Loucy (cell line): Measurements from ENCODE around the gene SPATA31E1.

ENCODE experiments used
- H2AFZ ChIP-seq: fragments of 200-600 bp; sonication (generic); 2 replicates; pipeline ENCODE4 v1.6.0; 2016; ENCODE audit warnings: antibody characterized with exemption, mild to moderate bottlenecking, low read length, moderate library complexity
- H3F3A ChIP-seq: fragments of 200-600 bp; 2 replicates; pipeline ENCODE4 v1.6.0; 2016; ENCODE audit warnings: antibody characterized with exemption, low read depth, mild to moderate bottlenecking
- H3K27me3 ChIP-seq: fragments of 200-600 bp; sonication (generic); 2 replicates; pipeline ENCODE4 v1.6.1; 2014; ENCODE audit warnings: low read length, mild to moderate bottlenecking; ENCODE audit not compliant: insufficient read depth, poor library complexity, severe bottlenecking
- H3K36me3 ChIP-seq: fragments of 200-600 bp; sonication (generic); 2 replicates; pipeline ENCODE4 v1.6.1; 2016; ENCODE audit warnings: low read length; ENCODE audit not compliant: insufficient read depth
- H3K4me1 ChIP-seq: fragments of 200-600 bp; sonication (generic); 2 replicates; pipeline ENCODE4 v1.5.1; 2014; ENCODE audit warnings: low read length, mild to moderate bottlenecking; ENCODE audit not compliant: insufficient read depth, poor library complexity, severe bottlenecking
- H3K4me2 ChIP-seq: fragments of 200-600 bp; sonication (generic); 2 replicates; pipeline ENCODE4 v1.6.0; 2014; ENCODE audit warnings: antibody characterized with exemption, low read length, low read depth, mild to moderate bottlenecking; ENCODE audit not compliant: poor library complexity, severe bottlenecking
- H3K4me3 ChIP-seq: fragments of 200-600 bp; sonication (generic); 2 replicates; pipeline ENCODE4 v1.5.1; 2014; ENCODE audit warnings: low read length, mild to moderate bottlenecking, mixed read lengths; ENCODE audit not compliant: poor library complexity, severe bottlenecking
- H3K79me2 ChIP-seq: fragments of 200-600 bp; sonication (generic); 2 replicates; pipeline ENCODE4 v1.6.1; 2014; ENCODE audit warnings: low read length; ENCODE audit not compliant: insufficient read depth
- H3K9ac ChIP-seq: fragments of 200-600 bp; sonication (generic); 2 replicates; pipeline ENCODE4 v1.6.0; 2014; ENCODE audit warnings: mild to moderate bottlenecking, low read depth, low read length, moderate library complexity; ENCODE audit not compliant: poor library complexity, severe bottlenecking
- H3K9me2 ChIP-seq: fragments of 200-600 bp; sonication (generic); replicated peaks from 2 replicates; pipeline ENCODE4 v1.6.1; 2016; ENCODE audit warnings: low read depth, low read length, mixed read lengths
- H3K9me3 ChIP-seq: fragments of 200-600 bp; sonication (generic); 2 replicates; pipeline ENCODE4 v1.6.1; 2014; ENCODE audit warnings: mild to moderate bottlenecking, antibody characterized with exemption, low read length, low read depth; ENCODE audit not compliant: insufficient read depth
- H4K20me1 ChIP-seq: fragments of 200-600 bp; sonication (generic); 2 replicates; pipeline ENCODE4 v1.6.0; 2014; ENCODE audit warnings: antibody characterized with exemption, low read length, mild to moderate bottlenecking; ENCODE audit not compliant: insufficient read depth, poor library complexity, severe bottlenecking
- CTCF ChIP-seq: fragments of 200-600 bp; sonication (generic); conservative IDR thresholded peaks from 2 replicates; pipeline ENCODE4 v1.5.1; 2014; ENCODE audit warnings: mild to moderate bottlenecking, antibody characterized with exemption, low read length
- EZH2phosphoT487 ChIP-seq: fragments of 200-600 bp; IDR thresholded peaks from 2 replicates; pipeline ENCODE4 v1.6.1; 2018; ENCODE audit warnings: antibody characterized with exemption, mild to moderate bottlenecking, moderate library complexity, borderline replicate concordance

Gene SPATA31E1

GRCh38 chr9:87875831-87876545, 6.7 kb upstream of the SPATA31E1 start:
- Histone ChIP-seq H3K4me3 (no peak overlapping the region), H3K9me3 (no peaks in the 10 kb centered on the region), H4K20me1 (no peaks in the 10 kb centered on the region), H3F3A (no peaks in the 10 kb centered on the region), H3K79me2 (no peaks in the 10 kb centered on the region), H3K36me3 (no peaks in the 10 kb centered on the region), H3K4me2 (no peak overlapping the region), H3K4me1 (no peaks in the 10 kb centered on the region), H2AFZ (no peak overlapping the region), H3K9me2 (no peaks in the 10 kb centered on the region), H3K27me3 (no peaks in the 10 kb centered on the region), H3K9ac (no peak overlapping the region)
- no peak for TF ChIP-seq EZH2phosphoT487
- TF ChIP-seq CTCF = no peak

GRCh38 chr9:87876708-87877107, 6.0 kb upstream of the SPATA31E1 start:
- Histone ChIP-seq H3K36me3 (no peaks in the 10 kb centered on the region), H3K4me1 (no peaks in the 10 kb centered on the region), H4K20me1 (no peaks in the 10 kb centered on the region), H3K27me3 (no peaks in the 10 kb centered on the region), H2AFZ (no peak overlapping the region), H3K9me3 (no peaks in the 10 kb centered on the region), H3F3A (no peaks in the 10 kb centered on the region), H3K9me2 (no peaks in the 10 kb centered on the region), H3K4me3 (no peak overlapping the region), H3K9ac (no peak overlapping the region), H3K79me2 (no peaks in the 10 kb centered on the region), H3K4me2 (no peak overlapping the region)
- no peak for TF ChIP-seq EZH2phosphoT487
- TF ChIP-seq CTCF = no peak

DNA sequence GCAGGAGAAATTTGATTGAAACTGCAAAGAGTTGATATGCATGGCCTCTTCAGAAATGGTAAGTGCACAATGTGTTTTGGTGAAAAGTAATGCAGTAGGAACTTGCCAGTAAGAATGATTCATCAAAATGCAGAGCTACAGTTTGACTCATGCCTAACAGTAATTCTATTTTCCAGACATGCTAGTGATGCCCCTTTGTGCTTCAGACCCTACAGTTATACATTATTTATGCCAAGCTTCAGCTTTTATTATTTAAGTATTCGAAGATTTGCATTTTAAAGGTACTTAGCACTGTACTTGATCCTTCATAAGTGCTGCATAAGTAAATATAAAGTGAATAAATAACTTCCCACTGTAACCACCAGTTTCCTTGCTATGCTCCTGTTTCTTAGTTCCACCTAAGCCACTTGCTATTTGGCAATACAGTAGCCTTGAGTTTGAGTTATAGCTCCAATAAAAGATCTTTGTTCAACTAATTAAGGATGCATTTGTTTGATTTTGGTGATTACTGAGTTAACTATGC, 3.6 kb upstream of the SPATA31E1 start:
- Histone ChIP-seq H3K79me2 (no peaks in the 10 kb centered on the region), H3K4me1 (no peaks in the 10 kb centered on the region), H3K4me3 (no peak overlapping the region), H3K36me3 (no peaks in the 10 kb centered on the region), H3K27me3 (no peaks in the 10 kb centered on the region), H3K9me3 (no peaks in the 10 kb centered on the region), H3K4me2 (no peak overlapping the region), H3K9ac (no peak overlapping the region), H2AFZ (no peak overlapping the region), H4K20me1 (no peaks in the 10 kb centered on the region), H3K9me2 (no peaks in the 10 kb centered on the region), H3F3A (no peaks in the 10 kb centered on the region)
- no peak for TF ChIP-seq CTCF
- no peak for TF ChIP-seq EZH2phosphoT487
